ENCODE data around the gene SORCS2. TPM values are rescaled to one million over a fixed set of nuclear protein-coding genes. Genes with fewer than 3 reads are reported as not detected.

SORCS2 gene
- total and polyA plus RNA-seq, 2 experiments from 2014 or later = 0.38 to 1.4 TPM

DNA sequence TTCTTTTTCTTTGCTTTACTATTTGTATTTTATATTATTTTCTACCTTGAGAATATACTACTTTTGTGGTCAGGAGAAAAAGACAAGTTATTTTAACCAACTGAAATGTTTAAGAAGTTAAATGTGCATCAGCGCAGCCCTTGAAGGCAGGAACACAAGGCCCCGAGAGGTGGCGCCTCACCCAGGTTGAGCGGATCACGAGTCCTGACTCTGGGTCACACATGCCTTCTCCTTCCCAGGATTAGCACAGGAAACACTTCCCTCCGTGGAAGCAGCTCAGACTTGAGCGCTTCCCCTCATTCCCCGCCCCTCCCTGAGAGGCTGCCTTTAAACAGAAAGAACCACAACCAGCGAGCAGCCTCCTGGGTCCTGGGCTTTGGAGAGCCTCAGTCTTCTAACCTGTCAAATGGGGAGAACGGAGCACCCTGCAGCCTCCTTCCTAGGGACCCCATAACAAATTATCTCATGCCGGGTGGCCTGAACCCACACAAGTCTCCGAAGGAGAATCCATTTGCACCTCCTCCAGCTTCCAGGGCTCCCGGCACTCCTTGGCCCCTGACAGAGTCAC, 529.7 kb downstream of the SORCS2 start:
- no peaks in the 10 kb centered on the region for H3K9me3 ChIP-seq (ENCODE audit: low read depth)
- in situ Hi-C loops (cut with MboI) = loop anchor here (25.0 kb wide), 1 partner anchor 535 kb away; the partner anchor contains the start of gene SORCS2
- H3K36me3 ChIP-seq (ENCODE audit: low read depth) = no peaks in the 10 kb centered on the region
- no peaks in the 10 kb centered on the region for H4K20me1 ChIP-seq (ENCODE audit: insufficient read depth)
- no peak overlapping the region for H2AFZ ChIP-seq
- H3K27ac ChIP-seq = no peak overlapping the region
- H3K27me3 ChIP-seq (replicated peaks; ENCODE audit: insufficient read depth) = no peaks in the 10 kb centered on the region
- H3K4me2 ChIP-seq (ENCODE audit: unreplicated experiment) = no peak overlapping the region
- no peaks in the 10 kb centered on the region for H3F3A ChIP-seq (ENCODE audit: insufficient read depth)
- 71 to 76% methylated on average over 13 of the region's 13 CpGs for WGBS, 2 experiments (ENCODE audit: low coverage in 1 of 2, low lambda C conversion rate in 2 of 2, missing lambda C conversion rate in 2 of 2)
- H3K9ac ChIP-seq = no peak overlapping the region
- no peak overlapping the region for H3K4me3 ChIP-seq
- DNase-seq = no peak
- H3K79me2 ChIP-seq (ENCODE audit: insufficient read depth) = no peaks in the 10 kb centered on the region
- H3K9me2 ChIP-seq (ENCODE audit: insufficient read depth) = no peaks in the 10 kb centered on the region
- peaks cover 3% of the 10 kb centered on the region; the same call in 1 of the 2 replicates for H3K4me1 ChIP-seq (ENCODE audit: insufficient read depth)
- TF ChIP-seq EZH2 (IDR thresholded peaks at IDR 0.05; ENCODE audit: insufficient read depth, poor library complexity, severe bottlenecking) (no peak), EZH2phosphoT487 (IDR thresholded peaks at IDR 0.05; ENCODE audit: insufficient read depth, low read depth) (no peak)

DNA sequence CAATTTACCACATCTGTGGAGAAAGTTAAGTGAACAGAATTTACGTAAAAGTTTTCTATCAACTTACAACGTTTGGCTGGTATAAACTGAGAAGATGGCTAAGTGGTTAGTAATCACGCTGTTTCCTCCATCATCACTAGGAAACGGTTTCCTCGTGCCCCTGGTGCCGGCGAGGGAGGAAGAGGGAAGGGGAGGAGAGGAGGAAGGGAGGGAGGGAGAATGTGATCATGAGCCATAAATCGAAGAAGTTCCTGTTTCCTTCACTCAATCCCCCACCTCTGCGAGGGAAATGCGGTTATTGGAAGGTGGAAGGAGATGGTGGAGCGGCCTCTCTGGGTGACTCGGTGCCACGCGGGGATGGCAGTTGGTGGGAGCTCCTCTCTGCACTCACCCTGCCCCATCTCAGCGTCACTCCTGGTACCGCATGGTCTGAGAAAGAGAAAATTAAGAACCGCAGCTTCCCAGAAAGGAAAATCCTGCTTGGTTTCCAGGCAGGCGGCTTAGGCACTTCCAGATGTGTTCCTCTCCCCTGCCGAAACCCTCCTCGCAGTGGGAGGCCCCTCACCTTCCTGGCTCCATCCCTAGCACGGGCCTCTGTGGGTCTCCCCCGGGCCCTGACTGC, 530.5 kb downstream of the SORCS2 start:
- in situ Hi-C loops (cut with MboI) = loop anchor here (25.0 kb wide), 1 partner anchor 536 kb away; the partner anchor contains the start of gene SORCS2
- Histone ChIP-seq H3K36me3 (ENCODE audit: low read depth) (no peaks in the 10 kb centered on the region), H2AFZ (no peak overlapping the region), H3K9me3 (ENCODE audit: low read depth) (no peaks in the 10 kb centered on the region), H3K9me2 (ENCODE audit: insufficient read depth) (no peaks in the 10 kb centered on the region), H3K4me3 (no peak overlapping the region), H3K9ac (no peak overlapping the region), H3K27ac (no peak overlapping the region), H3F3A (ENCODE audit: insufficient read depth) (no peaks in the 10 kb centered on the region), H3K27me3 (replicated peaks; ENCODE audit: insufficient read depth) (no peaks in the 10 kb centered on the region), H4K20me1 (ENCODE audit: insufficient read depth) (no peaks in the 10 kb centered on the region), H3K4me1 (ENCODE audit: insufficient read depth) (peaks cover 3% of the 10 kb centered on the region; the same call in 1 of the 2 replicates), H3K4me2 (ENCODE audit: unreplicated experiment) (no peak overlapping the region), H3K79me2 (ENCODE audit: insufficient read depth) (no peaks in the 10 kb centered on the region)
- TF ChIP-seq EZH2phosphoT487 (IDR thresholded peaks at IDR 0.05; ENCODE audit: insufficient read depth, low read depth) (no peak), EZH2 (IDR thresholded peaks at IDR 0.05; ENCODE audit: insufficient read depth, poor library complexity, severe bottlenecking) (no peak)
- DNase-seq = no peak
- 75 to 76% methylated on average over 20 to 22 of the region's 22 CpGs for WGBS, 2 experiments (ENCODE audit: low coverage in 1 of 2, low lambda C conversion rate in 2 of 2, missing lambda C conversion rate in 2 of 2)

DNA sequence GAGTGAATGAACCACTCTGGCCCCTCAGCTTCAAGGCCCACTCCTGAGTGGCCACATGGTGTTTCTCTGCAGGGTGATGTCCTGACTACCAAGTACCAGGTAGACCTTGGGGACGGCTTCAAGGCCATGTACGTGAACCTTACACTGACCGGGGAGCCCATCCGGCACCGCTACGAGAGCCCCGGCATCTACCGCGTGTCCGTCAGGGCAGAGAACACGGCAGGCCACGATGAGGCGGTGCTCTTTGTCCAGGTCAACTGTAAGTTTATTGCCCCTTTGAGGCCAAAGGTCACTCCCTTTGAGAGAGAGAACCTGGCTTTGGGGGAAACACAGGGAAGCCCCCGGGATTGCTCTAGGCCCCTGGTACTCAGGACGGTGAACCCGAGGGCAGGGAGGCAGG, 531.3 kb downstream of the SORCS2 start:
- TF ChIP-seq EZH2 (IDR thresholded peaks at IDR 0.05; ENCODE audit: insufficient read depth, poor library complexity, severe bottlenecking) (no peak), EZH2phosphoT487 (IDR thresholded peaks at IDR 0.05; ENCODE audit: insufficient read depth, low read depth) (no peak)
- H2AFZ ChIP-seq = no peak overlapping the region
- H3K4me3 ChIP-seq = no peak overlapping the region
- no peaks in the 10 kb centered on the region for H3K27me3 ChIP-seq (replicated peaks; ENCODE audit: insufficient read depth)
- H3K9me3 ChIP-seq (ENCODE audit: low read depth) = no peaks in the 10 kb centered on the region
- no peaks in the 10 kb centered on the region for H3K36me3 ChIP-seq (ENCODE audit: low read depth)
- H3K4me2 ChIP-seq (ENCODE audit: unreplicated experiment) = no peak overlapping the region
- no peaks in the 10 kb centered on the region for H3F3A ChIP-seq (ENCODE audit: insufficient read depth)
- H4K20me1 ChIP-seq (ENCODE audit: insufficient read depth) = no peaks in the 10 kb centered on the region
- WGBS, 2 experiments (ENCODE audit: low coverage in 1 of 2, low lambda C conversion rate in 2 of 2, missing lambda C conversion rate in 2 of 2) = 86 to 87% methylated on average over 16 of the region's 16 CpGs
- H3K79me2 ChIP-seq (ENCODE audit: insufficient read depth) = no peaks in the 10 kb centered on the region
- no peak for DNase-seq
- no peaks in the 10 kb centered on the region for H3K9me2 ChIP-seq (ENCODE audit: insufficient read depth)
- H3K9ac ChIP-seq = no peak overlapping the region
- no peak overlapping the region for H3K27ac ChIP-seq
- peaks cover 3% of the 10 kb centered on the region; the same call in 1 of the 2 replicates for H3K4me1 ChIP-seq (ENCODE audit: insufficient read depth)
- in situ Hi-C loops (cut with MboI) = loop anchor here (25.0 kb wide), 1 partner anchor 536 kb away; the partner anchor contains the start of gene SORCS2

DNA sequence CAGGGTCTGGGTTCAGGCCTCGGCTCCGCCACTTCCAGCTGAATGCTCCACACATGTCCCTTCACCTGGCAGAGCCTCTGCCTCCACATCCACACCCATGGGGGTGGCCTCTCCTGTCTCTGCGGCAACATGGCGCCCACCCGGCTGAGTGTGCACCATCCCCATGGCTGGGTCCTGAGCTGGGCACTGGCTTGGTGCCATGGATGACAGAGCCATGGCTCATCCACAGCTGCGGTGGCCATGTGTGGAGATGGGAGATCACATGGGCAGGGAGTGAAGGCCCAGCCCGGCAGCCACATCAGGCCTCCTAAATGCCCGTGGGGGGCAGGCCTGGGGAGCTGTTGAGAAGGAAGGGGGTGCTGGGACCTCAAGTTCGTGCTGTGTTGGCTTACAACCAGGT, 533.6 kb downstream of the SORCS2 start:
- Histone ChIP-seq H3K4me3 (no peak overlapping the region), H2AFZ (no peak overlapping the region), H3K27me3 (replicated peaks; ENCODE audit: insufficient read depth) (no peaks in the 10 kb centered on the region), H4K20me1 (ENCODE audit: insufficient read depth) (no peaks in the 10 kb centered on the region), H3K9me3 (ENCODE audit: low read depth) (no peaks in the 10 kb centered on the region), H3K36me3 (ENCODE audit: low read depth) (no peaks in the 10 kb centered on the region), H3K27ac (no peak overlapping the region), H3K9me2 (ENCODE audit: insufficient read depth) (no peaks in the 10 kb centered on the region), H3F3A (ENCODE audit: insufficient read depth) (no peaks in the 10 kb centered on the region), H3K9ac (no peak overlapping the region), H3K79me2 (ENCODE audit: insufficient read depth) (no peaks in the 10 kb centered on the region), H3K4me2 (ENCODE audit: unreplicated experiment) (no peak overlapping the region), H3K4me1 (ENCODE audit: insufficient read depth) (peaks cover 3% of the 10 kb centered on the region; the same call in 1 of the 2 replicates)
- in situ Hi-C loops (cut with MboI) = no loop called here
- peak; percentile 85 for DNase-seq
- TF ChIP-seq EZH2 (IDR thresholded peaks at IDR 0.05; ENCODE audit: insufficient read depth, poor library complexity, severe bottlenecking) = no peak
- no peak for TF ChIP-seq EZH2phosphoT487 (IDR thresholded peaks at IDR 0.05; ENCODE audit: insufficient read depth, low read depth)
- WGBS, 2 experiments (ENCODE audit: low coverage in 1 of 2, low lambda C conversion rate in 2 of 2, missing lambda C conversion rate in 2 of 2) = 59 to 65% methylated on average over 9 of the region's 9 CpGs

All from GM23248 (cell line).